Activated T-cell treated with anti-CD3 and anti-CD28 coated beads for 1 hour (primary cell): ENCODE measurements around the gene CCL23.

Experiments
- DNase-seq: peaks from one replicate; pipeline ENCODE4 v3.0.0-alpha.2; 2020; ENCODE audit warnings: low read depth

The CCL23 gene

GRCh38 chr17:35969558-35970380 lies 48.0 kb downstream of the CCL23 start:
- peak; percentile 58 for DNase-seq

GRCh38 chr17:35968520-35969054 lies 49.2 kb downstream of the CCL23 start:
- DNase-seq: no peak

DNA sequence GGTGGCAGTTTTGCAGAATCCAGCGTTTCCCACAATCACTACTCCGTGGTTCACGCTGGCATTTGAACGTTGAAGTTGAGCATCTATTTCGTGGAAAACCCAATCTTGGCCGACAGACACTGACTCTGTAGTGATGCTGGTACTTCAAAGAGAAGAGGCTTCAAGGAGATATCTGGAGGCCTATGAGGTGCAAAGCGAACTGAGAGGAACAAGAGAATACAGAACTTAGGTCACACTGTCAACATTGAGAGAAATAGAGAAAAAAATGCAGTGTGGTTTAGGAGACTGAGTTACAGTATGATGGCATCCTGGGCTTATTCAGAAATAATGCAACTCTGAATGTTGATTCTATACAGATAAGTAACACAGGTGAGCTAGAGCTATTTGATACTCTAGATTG lies 52.5 kb downstream of the CCL23 start:
- DNase-seq: no peak

- DNase-seq: no peak
These were observed 54.1 kb downstream of the CCL23 start for GRCh38 chr17:35963663-35964062.
